Fibroblast of lung (primary cell): ENCODE results near the gene RAB30. TPM values are rescaled to one million over a fixed set of nuclear protein-coding genes. Genes with fewer than 3 reads are reported as not detected.

Source experiments
- DNase-seq, 2 donors: peaks; one replicate each; pipeline versions ENCODE4 v3.0.0 to v3.0.0-alpha.2; 2010; ENCODE audit warnings: low read depth in 2 of 2
- H2AFZ ChIP-seq: 2 replicates; pipeline ENCODE4 v1.5.1; 2012; ENCODE audit warnings: low read length, control low read depth, inconsistent platforms
- H3K27ac ChIP-seq: 2 replicates; pipeline ENCODE4 v1.5.1; 2011; ENCODE audit warnings: low read length, control low read depth; ENCODE audit not compliant: insufficient read depth
- H3K27me3 ChIP-seq: 2 replicates; pipeline ENCODE4 v1.5.1; 2011; ENCODE audit warnings: mild to moderate bottlenecking, low read length; ENCODE audit not compliant: control insufficient read depth, insufficient read depth
- H3K36me3 ChIP-seq: 2 replicates; pipeline ENCODE4 v1.5.1; 2011; ENCODE audit warnings: low read length; ENCODE audit not compliant: control insufficient read depth, insufficient read depth
- H3K4me1 ChIP-seq: 2 replicates; pipeline ENCODE4 v1.5.1; 2011; ENCODE audit warnings: low read length; ENCODE audit not compliant: control insufficient read depth, insufficient read depth; ENCODE audit errors: extremely low read depth
- H3K4me2 ChIP-seq: 2 replicates; pipeline ENCODE4 v1.5.1; 2011; ENCODE audit warnings: low read length, control low read depth; ENCODE audit not compliant: insufficient read depth; ENCODE audit errors: extremely low read depth
- H3K4me3 ChIP-seq, 4 experiments: fragments of 200-600 bp in 1 of 4; sonication (generic) in 1 of 4; replicated peaks in 1 of 4; 2 replicates each; pipeline ENCODE4 v1.5.1; 2011 to 2016; ENCODE audit warnings: low read length in 4 of 4, low read depth in 3 of 4, mild to moderate bottlenecking in 3 of 4, control low read depth in 2 of 4, inconsistent platforms in 1 of 4, mixed read lengths in 1 of 4; ENCODE audit not compliant: insufficient read depth in 1 of 4; ENCODE audit errors: control extremely low read depth in 1 of 4
- H3K79me2 ChIP-seq: 2 replicates; pipeline ENCODE4 v1.5.1; 2012; ENCODE audit warnings: mild to moderate bottlenecking, low read length, inconsistent platforms; ENCODE audit not compliant: control insufficient read depth, insufficient read depth
- H3K9ac ChIP-seq: 2 replicates; pipeline ENCODE4 v1.5.1; 2011; ENCODE audit warnings: mild to moderate bottlenecking, low read length, control low read depth; ENCODE audit not compliant: insufficient read depth
- H3K9me3 ChIP-seq: 2 replicates; pipeline ENCODE4 v1.5.1; 2012; ENCODE audit warnings: low read depth, low read length; ENCODE audit not compliant: control insufficient read depth, insufficient read depth
- H4K20me1 ChIP-seq: 2 replicates; pipeline ENCODE4 v1.5.1; 2011; ENCODE audit warnings: low read length; ENCODE audit not compliant: control insufficient read depth, insufficient read depth; ENCODE audit errors: extremely low read depth
- EZH2 ChIP-seq: IDR thresholded peaks from 2 replicates; pipeline ENCODE4 v1.5.1; 2012; ENCODE audit warnings: low read length, control low read depth, mild to moderate bottlenecking; ENCODE audit errors: missing control alignments
- polyA plus RNA-seq, 2 donors: library from polyadenylated mRNA; depleted of rRNA in 1 of 2; stranded (reverse) in 1 of 2; unstranded in 1 of 2; fragments of >200 nt; gene quantifications; 2 replicates each; pipeline ENCODE4 v1.2.1, GENCODE V29; 2011 to 2012; ENCODE audit warnings: missing spikeins in 1 of 2
- total RNA-seq: library from RNA; depleted of rRNA; stranded (reverse); fragments of >200 nt; gene quantifications from 2 replicates; pipeline ENCODE4 v1.2.1, GENCODE V29; 2014
- TF ChIP-seq, protein P1 (sequence below), 2 donors: IDR thresholded peaks in 1 of 2; conservative IDR thresholded peaks in 1 of 2; 1 replicate in 1 of 2; 2 replicates in 1 of 2; pipeline ENCODE4 v1.5.1; 2011 to 2012; ENCODE audit warnings: low read length in 2 of 2, control low read depth in 1 of 2, inconsistent platforms in 1 of 2, low read depth in 1 of 2, mild to moderate bottlenecking in 1 of 2

RAB30 gene
- total and polyA plus RNA-seq, 2 donors (not counting 1 experiment from before 2014, with no cell fraction given) = 33.9 to 45.2 TPM

DNA sequence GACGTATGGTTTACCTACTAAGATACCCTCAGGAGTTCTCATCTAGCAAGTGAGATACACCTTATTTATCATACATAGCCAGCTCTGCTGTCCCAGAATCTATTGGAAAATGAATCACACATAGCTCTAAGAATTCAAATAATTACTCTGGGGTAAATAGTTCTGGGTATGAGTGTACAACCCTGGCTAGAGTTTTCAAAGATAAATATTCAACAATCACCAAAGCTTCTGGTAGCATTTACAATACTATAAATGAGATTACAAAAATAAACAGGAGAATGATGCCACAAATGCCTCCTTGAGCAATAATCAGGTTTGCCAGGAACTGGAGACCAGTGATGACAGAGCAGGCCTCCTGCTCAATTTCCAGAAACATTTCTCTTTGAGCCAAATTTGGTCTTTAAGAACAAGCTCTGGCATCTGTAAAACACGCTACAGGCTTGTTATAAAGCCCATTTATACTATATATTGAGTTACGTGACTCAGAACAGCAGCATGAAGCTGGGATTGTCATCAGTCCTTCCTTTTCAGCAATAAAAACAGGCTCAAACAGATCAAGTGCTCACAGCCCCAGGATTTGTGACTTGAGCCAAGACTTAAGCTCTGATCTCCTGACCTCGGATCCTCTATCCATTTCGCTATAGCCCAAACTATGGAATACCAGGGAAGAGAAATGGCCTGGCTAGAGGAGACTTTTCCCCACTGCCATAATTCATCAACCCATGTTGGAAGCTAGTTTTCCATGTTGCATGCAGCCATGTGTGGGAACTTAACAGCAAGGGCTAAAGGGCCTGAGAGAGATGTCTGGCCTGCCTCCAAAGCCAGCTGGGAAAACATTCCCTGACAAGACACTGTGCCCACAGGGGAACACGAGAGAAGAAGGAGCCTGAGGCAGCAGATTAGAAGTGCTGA lies 19.7 kb downstream of the RAB30 start:
- Histone ChIP-seq H3K9ac (peak overlapping the region; percentile 29), H3K4me1 (peaks cover 22% of the 10 kb centered on the region), H3K9me3 (no peaks in the 10 kb centered on the region), H3K27ac (peak overlapping the region; percentile 90), H3K79me2 (peaks cover 33% of the 10 kb centered on the region), H3K27me3 (no peaks in the 10 kb centered on the region), H4K20me1 (no peaks in the 10 kb centered on the region), H3K36me3 (no peaks in the 10 kb centered on the region), H3K4me2 (peak overlapping the region; percentile 77), H2AFZ (no peak overlapping the region), H3K4me3 (no peak overlapping the region)
- peak; percentile 97 to 99 for DNase-seq
- TF ChIP-seq, protein P1, sequence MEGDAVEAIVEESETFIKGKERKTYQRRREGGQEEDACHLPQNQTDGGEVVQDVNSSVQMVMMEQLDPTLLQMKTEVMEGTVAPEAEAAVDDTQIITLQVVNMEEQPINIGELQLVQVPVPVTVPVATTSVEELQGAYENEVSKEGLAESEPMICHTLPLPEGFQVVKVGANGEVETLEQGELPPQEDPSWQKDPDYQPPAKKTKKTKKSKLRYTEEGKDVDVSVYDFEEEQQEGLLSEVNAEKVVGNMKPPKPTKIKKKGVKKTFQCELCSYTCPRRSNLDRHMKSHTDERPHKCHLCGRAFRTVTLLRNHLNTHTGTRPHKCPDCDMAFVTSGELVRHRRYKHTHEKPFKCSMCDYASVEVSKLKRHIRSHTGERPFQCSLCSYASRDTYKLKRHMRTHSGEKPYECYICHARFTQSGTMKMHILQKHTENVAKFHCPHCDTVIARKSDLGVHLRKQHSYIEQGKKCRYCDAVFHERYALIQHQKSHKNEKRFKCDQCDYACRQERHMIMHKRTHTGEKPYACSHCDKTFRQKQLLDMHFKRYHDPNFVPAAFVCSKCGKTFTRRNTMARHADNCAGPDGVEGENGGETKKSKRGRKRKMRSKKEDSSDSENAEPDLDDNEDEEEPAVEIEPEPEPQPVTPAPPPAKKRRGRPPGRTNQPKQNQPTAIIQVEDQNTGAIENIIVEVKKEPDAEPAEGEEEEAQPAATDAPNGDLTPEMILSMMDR (conservative IDR thresholded peaks at IDR 0.05 in 1 of 2, IDR thresholded peaks at IDR 0.05 in 1 of 2; ENCODE audit: low read depth in 1 of 2, low read length in 2 of 2) = no peak
- no peak for TF ChIP-seq EZH2

DNA sequence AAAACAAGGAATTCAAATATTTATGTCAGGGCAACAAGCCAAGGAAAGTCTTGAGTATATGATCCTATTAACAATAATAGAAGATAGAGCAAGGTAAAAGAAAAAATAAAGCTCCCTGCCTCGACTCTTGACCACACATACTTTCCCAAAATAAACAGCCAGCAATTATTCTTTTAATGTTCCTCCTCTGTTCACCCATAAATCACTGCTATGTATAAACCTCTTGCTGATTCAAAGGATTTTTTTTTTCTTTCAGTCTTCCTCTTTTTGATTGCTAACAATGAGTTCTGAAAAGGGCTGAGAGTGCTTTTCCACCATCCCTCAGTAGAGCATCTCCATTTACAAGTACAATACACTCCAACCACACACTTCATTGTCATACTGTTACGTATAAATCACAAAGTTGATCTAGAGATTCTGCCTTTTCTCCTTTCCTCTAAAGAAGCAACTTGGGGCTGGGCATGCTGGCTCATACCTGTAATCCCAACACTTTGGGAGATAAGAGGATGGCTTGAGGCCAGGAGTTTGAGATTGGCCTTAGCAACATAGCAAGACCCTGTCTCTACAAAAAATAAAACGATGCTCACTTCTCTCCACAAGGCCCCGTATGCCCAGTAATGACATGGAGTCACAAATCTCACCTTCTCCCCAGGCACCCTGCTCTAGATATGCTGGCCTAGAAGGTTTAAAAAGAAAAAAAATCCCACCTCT lies 24.0 kb downstream of the RAB30 start:
- no peak overlapping the region for H2AFZ ChIP-seq
- no peaks in the 10 kb centered on the region for H3K36me3 ChIP-seq
- no peak overlapping the region for H3K9ac ChIP-seq
- no peak for TF ChIP-seq EZH2
- TF ChIP-seq, protein P1 (conservative IDR thresholded peaks at IDR 0.05 in 1 of 2, IDR thresholded peaks at IDR 0.05 in 1 of 2; ENCODE audit: low read depth in 1 of 2, low read length in 2 of 2) = no peak
- H4K20me1 ChIP-seq = no peaks in the 10 kb centered on the region
- H3K4me1 ChIP-seq = peaks cover 31% of the 10 kb centered on the region
- H3K27ac ChIP-seq = no peak overlapping the region
- no peaks in the 10 kb centered on the region for H3K9me3 ChIP-seq
- H3K4me2 ChIP-seq = no peak overlapping the region
- DNase-seq = peak; percentile 40 to 58
- H3K27me3 ChIP-seq = no peaks in the 10 kb centered on the region
- H3K4me3 ChIP-seq = no peak overlapping the region
- H3K79me2 ChIP-seq = peaks cover 23% of the 10 kb centered on the region

DNA sequence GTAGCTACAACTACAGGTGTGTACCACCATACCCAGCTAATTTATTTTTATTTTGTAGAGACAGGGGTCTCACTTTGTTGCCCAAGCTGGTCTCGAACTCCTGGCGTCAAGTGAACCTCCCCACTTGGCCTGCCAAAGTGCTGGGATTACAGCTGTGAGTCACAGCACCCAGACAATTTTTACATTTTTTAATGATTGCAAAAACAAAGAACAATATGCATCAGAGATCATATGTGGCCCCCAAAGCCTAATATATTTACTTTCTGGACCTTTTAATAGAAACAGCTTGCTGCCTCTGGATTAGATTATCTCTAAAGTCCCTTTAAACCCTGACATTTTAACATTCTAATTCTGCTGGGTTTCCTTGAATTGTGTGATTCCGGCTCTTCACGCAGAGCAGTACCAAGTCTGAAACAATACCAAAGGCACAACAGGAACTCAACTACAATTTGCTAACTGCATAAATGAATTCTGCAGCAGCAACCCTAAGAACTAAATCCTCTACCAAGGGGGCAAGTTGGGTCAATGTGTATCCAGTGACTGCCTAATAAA lies 25.0 kb downstream of the RAB30 start:
- H3K9me3 ChIP-seq = no peaks in the 10 kb centered on the region
- H3K36me3 ChIP-seq = no peaks in the 10 kb centered on the region
- no peak overlapping the region for H3K9ac ChIP-seq
- no peak overlapping the region for H2AFZ ChIP-seq
- TF ChIP-seq EZH2 = no peak
- TF ChIP-seq, protein P1 (conservative IDR thresholded peaks at IDR 0.05 in 1 of 2, IDR thresholded peaks at IDR 0.05 in 1 of 2; ENCODE audit: low read depth in 1 of 2, low read length in 2 of 2) = no peak
- peaks cover 23% of the 10 kb centered on the region for H3K79me2 ChIP-seq
- peaks cover 25% of the 10 kb centered on the region for H3K4me1 ChIP-seq
- peak overlapping the region; percentile 26 for H3K27ac ChIP-seq
- peak in 1 of 2 donors; percentile 37 for DNase-seq
- no peaks in the 10 kb centered on the region for H3K27me3 ChIP-seq
- no peaks in the 10 kb centered on the region for H4K20me1 ChIP-seq
- peak overlapping the region; percentile 29 for H3K4me2 ChIP-seq
- no peak overlapping the region for H3K4me3 ChIP-seq
